GM12865 (cell line): ENCODE data around the gene SRRM4.

ENCODE experiments used
- DNase-seq: peaks from one replicate; pipeline ENCODE4 v3.0.0; 2010; ENCODE audit warnings: low read depth
- H3K4me3 ChIP-seq: 2 replicates; pipeline ENCODE4 v1.5.1; 2011; ENCODE audit warnings: mild to moderate bottlenecking, low read depth, low read length, control low read depth
- TF ChIP-seq, protein P1 (sequence below): IDR thresholded peaks from 2 replicates; pipeline ENCODE4 v1.5.1; 2011; ENCODE audit warnings: low read length, control low read depth, low read depth, inconsistent platforms; ENCODE audit not compliant: insufficient read depth; ENCODE audit errors: missing control alignments

SRRM4 gene

DNA sequence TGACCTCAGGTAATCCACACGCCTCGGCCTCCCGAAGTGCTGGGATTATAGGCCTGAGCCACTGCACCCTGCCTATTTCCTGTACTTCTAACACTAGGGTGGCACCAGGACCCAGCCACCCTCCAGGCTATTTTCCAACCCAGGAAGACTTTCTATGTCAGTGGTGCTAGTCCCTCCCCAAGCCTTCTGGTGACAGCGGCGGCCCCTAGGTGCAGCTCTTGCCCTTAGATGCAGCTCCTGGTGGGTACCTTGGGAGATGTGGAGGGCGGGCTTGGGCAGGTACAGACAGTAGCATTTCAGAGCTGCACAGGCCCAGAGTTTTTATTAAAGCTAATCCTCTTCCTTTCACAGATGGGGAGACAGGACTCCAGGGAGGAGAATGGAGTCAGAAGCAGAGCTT is 62.8 kb downstream of the SRRM4 start:
- TF ChIP-seq, protein P1, sequence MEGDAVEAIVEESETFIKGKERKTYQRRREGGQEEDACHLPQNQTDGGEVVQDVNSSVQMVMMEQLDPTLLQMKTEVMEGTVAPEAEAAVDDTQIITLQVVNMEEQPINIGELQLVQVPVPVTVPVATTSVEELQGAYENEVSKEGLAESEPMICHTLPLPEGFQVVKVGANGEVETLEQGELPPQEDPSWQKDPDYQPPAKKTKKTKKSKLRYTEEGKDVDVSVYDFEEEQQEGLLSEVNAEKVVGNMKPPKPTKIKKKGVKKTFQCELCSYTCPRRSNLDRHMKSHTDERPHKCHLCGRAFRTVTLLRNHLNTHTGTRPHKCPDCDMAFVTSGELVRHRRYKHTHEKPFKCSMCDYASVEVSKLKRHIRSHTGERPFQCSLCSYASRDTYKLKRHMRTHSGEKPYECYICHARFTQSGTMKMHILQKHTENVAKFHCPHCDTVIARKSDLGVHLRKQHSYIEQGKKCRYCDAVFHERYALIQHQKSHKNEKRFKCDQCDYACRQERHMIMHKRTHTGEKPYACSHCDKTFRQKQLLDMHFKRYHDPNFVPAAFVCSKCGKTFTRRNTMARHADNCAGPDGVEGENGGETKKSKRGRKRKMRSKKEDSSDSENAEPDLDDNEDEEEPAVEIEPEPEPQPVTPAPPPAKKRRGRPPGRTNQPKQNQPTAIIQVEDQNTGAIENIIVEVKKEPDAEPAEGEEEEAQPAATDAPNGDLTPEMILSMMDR = no peak
- DNase-seq = no peak
- H3K4me3 ChIP-seq = no peak overlapping the region

DNA sequence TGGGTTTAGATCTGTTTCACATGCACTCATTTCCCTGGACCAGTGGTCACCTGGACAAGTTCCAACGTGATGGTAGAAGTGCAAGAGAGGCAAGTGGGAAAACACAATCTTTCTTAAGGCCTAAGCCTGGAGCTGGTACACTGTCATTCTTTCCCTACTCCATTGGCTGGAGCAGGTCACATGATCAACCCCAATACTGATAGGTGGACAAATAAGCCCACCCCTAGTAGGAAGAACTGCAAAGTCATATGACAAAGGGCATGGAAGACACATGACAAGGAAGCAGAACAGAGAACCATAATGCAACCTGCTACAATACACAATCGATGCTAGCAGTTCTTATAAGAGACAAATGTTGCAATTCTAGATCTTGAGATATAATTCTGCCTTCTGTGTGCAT is 66.3 kb downstream of the SRRM4 start:
- H3K4me3 ChIP-seq = no peak overlapping the region
- DNase-seq = no peak
- TF ChIP-seq, protein P1 = no peak

DNA sequence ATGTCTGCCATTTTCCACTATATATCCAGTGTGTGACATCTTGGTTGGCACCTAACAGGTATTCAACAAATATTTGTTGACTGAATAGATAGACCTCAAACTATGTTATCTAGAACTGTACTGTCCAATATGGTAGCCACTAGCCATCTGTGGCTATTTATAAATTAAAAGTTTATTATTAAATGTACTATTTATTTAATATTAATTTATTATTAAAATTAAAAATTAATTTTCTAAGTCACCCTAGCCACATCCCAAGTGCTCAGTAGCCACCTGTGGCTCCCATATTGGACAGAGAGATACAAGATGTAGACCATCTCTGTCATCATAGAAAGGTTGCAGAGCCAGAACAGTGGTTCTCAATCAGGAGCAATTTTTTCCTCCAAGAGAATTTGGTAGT is 69.3 kb downstream of the SRRM4 start:
- TF ChIP-seq, protein P1 = no peak
- no peak overlapping the region for H3K4me3 ChIP-seq
- DNase-seq = no peak

DNA sequence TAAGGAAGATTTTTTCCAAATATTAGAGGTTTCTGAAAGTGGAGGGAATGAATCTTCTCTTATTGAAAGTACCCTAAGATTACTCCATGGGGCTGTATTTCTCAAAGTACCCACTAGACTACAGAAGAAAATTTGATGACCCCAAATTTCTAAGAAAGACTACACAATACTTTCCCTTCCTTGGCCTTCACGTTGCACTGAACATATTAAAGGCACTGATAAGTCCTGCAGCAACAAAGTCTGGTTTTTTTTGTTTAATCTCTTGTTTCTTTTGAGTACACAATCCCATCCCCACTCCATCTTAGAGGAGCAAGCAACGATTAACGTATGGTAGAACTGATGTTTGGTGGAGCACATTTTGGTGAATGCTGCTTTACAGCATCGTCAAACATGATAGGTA is 70.1 kb downstream of the SRRM4 start:
- DNase-seq = no peak
- H3K4me3 ChIP-seq = no peak overlapping the region
- TF ChIP-seq, protein P1 = no peak

DNA sequence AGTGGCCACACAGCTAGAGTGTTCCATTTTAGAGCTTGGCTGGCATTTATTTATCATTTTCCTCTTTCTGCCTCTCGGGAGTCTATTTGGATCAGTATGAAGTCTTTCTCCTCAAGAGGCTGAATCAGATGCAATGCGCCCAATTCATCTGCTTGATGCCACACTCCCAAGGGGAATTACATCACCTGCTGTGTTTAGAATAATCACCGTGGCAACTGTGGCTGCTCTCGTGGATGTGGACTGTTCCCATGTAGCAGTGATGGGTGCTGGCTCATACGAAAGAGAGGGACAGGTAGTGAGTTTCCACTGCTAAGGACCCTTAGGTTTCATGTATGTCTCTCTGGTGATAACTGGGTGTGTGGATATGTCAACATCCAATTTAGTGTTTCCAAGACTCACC is 70.7 kb downstream of the SRRM4 start:
- TF ChIP-seq, protein P1 = no peak
- no peak overlapping the region for H3K4me3 ChIP-seq
- no peak for DNase-seq

DNA sequence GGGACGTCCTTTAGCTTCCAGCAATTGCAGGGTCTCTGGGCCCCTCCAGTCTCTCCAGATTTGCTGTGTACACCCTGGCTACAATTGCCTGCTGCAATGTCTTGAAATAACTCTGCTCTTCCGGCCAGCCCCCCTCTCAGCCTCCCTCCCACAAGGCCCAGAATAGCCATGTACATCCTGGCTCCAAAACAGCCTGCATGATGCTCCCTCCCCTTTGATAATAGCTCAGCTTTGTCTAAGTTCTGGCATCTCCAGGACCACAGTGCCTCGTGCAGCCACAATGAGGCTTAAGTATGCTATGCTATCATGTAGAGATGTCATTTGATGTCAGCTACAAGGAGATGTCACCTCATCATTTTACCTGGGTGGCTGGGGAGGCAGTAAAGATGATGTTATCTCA is 74.6 kb downstream of the SRRM4 start:
- no peak overlapping the region for H3K4me3 ChIP-seq
- DNase-seq = no peak
- TF ChIP-seq, protein P1 = no peak
